ENCODE results near the gene OLFM4.

Gene OLFM4

GRCh38 chr13:53014495-53015443, 13.8 kb upstream of the OLFM4 start:
- no peak for DNase-seq (ENCODE audit: low read depth in 2 of 2)

- no peak for DNase-seq (ENCODE audit: low read depth in 2 of 2)
Measured at GRCh38 chr13:53015971-53016370, 12.6 kb upstream of the OLFM4 start.

DNA sequence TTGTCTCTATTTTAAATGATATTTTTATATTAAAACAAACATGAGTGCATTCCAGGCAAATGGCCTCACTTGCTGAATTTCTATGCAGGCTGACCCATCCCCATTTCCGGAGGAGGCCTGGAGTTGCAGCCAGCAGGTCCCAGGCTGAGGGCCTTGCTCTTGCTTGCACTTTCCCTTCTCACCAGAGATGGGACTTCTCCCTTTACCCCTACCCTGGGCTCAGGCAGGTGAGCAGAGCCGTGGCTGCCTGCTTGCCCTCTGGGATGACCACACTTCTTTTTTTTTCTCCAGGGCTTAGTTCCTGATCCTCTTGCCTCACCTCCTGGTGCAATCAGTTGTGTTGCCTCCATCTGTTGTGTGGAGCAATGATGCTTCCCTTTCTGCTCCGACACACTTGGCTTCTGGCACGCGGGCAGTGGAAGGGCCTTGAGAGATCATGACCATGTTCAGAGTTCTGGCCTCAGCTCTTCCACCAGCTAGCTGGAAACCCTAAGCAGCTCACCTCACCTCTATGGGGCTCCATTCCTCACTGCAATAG, 11.1 kb upstream of the OLFM4 start:
- no peak for DNase-seq (ENCODE audit: low read depth in 2 of 2)

GRCh38 chr13:53018690-53019647, 9.6 kb upstream of the OLFM4 start:
- no peak for DNase-seq (ENCODE audit: low read depth in 2 of 2)

GRCh38 chr13:53020764-53021335, 7.8 kb upstream of the OLFM4 start:
- no peak for DNase-seq (ENCODE audit: low read depth in 2 of 2)

DNA sequence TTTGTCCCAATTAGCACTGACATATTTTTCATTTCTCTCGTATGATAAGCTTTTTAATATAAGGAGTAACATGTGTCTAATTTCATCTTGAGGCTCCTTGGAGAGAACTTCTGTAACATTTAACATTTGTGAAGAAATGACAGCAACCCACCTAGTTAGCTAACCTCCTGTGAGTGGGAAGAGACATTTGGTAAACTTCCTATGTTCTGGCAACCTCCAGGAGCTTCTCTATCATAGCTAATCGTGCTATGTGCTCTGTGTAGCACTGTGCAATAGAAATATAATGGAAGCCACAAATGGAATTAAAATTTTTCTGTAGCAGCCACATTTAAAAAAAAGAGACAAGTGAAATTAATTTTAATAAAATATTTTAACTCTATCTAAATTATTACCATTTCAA, 5.4 kb upstream of the OLFM4 start:
- no peak for DNase-seq (ENCODE audit: low read depth in 2 of 2)

- DNase-seq (ENCODE audit: low read depth in 2 of 2) = no peak
Measured at GRCh38 chr13:53028063-53028462, 550 bp upstream of the OLFM4 start.

DNA sequence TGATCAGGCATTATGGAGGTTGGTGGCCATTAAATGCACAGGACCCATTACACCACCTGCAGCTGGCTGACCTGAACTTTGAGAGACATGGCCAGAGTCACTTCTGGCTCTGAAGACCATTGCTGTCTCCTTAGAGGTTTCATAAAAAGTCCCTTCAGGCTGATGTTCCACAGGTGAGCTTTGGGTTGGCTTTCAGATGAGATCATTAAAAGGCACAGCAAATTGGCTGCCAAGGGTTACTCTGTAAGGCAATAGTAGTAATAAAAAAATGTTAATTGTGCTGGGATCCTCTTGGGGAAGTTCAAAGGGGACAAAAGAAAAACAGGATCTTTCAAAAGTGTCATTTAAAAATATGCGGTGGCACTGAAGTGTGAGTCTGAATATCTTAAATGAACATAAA, 4.2 kb downstream of the OLFM4 start:
- DNase-seq (ENCODE audit: low read depth in 2 of 2) = no peak

DNA sequence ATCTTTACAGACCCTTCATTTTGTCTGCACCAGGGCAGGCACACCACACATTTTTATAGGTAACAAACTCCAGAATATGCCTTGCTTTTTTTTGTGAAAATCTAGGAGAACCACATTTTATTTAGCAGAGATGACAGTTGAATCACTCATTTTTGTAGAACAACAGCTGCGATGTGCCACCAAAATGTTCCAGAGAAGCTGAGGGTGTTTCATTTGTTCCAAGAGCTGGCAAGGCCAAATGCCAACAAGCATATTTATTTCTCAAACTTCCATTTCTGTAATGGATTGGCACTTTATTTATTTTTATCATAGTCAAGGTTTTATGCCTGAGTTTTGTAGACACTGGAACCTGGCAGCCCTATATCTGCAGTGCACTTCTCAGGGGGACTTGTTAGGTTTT, 10.4 kb downstream of the OLFM4 start:
- no peak for DNase-seq (ENCODE audit: low read depth in 2 of 2)

- no peak for DNase-seq (ENCODE audit: low read depth in 2 of 2)
Measured at GRCh38 chr13:53041968-53042516, 13.4 kb downstream of the OLFM4 start.

DNA sequence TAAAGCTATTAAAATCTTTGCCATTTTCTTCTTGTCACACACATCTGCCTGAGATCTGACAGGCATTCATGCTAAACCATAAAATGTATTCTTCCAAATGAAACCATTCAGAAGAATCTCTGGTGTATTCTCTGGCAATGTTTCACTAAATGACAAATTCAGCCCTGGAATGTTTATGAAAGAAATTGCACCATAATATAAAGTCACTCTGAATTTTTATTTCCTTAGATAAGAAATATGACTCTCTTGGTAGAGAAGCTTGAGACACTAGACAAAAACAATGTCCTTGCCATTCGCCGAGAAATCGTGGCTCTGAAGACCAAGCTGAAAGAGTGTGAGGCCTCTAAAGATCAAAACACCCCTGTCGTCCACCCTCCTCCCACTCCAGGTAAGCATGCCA, 14.3 kb downstream of the OLFM4 start:
- DNase-seq (ENCODE audit: low read depth in 2 of 2) = no peak

GRCh38 chr13:53043398-53043797, 14.8 kb downstream of the OLFM4 start:
- no peak for DNase-seq (ENCODE audit: low read depth in 2 of 2)

GRCh38 chr13:53045189-53045588, 16.6 kb downstream of the OLFM4 start:
- peak; percentile 17 to 25 for DNase-seq (ENCODE audit: low read depth in 2 of 2)

DNA sequence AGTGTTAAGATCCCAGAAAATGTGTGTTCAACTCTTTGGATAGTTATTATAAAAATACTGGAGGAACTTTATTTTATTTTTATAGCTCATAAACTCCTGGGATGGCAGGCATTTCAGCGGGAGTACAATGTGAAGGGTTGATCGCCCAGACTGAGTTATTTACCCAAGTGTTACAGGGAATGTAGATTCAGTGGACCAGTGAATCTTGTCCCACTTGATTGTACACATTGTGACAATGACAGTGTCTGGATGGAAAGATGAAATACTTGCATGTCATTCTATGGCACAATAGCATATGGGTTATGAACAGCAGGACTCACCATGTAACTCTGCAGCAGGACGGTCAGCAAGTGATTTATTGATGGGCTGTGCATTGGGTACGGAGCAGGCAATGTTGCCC, 20.3 kb downstream of the OLFM4 start:
- DNase-seq (ENCODE audit: low read depth in 2 of 2) = no peak

DNA sequence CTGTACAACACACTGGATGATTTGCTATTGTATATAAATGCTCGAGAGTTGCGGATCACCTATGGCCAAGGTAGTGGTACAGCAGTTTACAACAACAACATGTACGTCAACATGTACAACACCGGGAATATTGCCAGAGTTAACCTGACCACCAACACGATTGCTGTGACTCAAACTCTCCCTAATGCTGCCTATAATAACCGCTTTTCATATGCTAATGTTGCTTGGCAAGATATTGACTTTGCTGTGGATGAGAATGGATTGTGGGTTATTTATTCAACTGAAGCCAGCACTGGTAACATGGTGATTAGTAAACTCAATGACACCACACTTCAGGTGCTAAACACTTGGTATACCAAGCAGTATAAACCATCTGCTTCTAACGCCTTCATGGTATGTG, 21.5 kb downstream of the OLFM4 start:
- no peak for DNase-seq (ENCODE audit: low read depth in 2 of 2)

DNA sequence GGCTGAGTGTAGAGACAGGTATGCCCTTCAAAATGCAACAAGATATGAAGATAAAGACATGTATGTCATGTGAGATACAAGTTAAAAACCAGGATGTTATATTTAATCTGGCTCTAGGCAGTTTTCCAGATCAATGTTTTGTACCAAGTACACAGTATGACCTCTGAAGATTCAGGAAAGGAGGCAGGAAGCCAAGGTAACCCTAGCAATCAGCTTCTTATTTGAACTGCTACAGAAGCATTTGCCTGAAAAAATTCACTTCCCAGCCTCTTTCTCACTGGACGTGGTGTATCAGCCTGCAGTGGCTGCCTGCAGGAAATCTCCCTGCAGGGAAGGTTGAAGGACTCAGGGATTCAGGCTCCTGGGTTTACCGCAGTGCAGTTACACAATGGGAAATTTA, 24.1 kb downstream of the OLFM4 start:
- DNase-seq (ENCODE audit: low read depth in 2 of 2) = no peak

DNA sequence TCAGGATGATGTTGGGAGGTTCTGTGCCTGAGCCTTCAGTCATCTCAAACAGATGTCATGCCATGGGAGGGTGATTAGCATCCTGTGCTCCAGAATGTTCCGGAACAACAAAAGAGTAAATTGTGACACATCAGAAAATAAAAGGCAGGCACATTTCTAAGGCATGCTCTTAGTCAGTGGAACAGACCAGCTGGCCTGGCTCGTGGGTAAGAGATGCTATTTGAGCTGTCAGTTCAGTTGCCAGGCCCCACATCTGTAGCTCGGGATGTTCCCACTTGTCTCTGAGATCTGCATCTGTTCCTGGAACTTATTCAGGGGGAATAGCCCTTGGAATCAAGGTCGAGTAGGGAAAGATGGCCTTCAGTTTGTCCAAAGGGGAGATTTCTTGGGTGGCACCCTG, 26.0 kb downstream of the OLFM4 start:
- no peak for DNase-seq (ENCODE audit: low read depth in 2 of 2)

GRCh38 chr13:53058065-53058679, 29.6 kb downstream of the OLFM4 start:
- no peak for DNase-seq (ENCODE audit: low read depth in 2 of 2)

DNA sequence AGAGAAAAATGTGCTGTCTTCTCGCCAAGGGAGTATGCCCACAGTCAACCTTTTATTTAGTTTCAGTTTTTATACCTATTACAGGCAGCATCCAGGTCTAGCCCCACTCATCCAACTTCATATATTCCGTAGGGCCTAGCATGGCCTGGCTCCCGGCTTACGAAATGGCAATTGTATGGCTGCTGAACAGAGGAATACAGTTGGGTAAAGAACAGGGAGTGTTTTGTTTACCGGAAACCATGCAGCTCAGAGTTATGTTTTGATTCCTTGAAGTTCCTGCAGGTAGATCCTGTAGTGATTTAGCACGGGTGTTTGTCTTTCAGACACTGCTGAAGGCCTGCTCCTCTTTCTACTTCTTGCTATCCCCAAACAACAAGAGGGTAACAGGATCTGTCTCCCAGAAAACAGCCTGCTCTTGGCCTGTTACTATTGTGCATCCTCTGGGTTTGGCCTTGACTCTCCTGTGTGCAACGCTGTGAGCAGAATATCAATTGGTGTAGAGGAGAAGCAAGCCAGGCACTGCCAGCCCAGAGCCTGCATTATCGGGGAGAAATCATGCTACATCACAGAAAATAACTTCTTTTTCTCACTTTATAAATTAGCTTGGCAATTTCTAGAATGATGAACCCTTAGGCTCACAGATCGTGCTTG, 32.4 kb downstream of the OLFM4 start:
- no peak for DNase-seq (ENCODE audit: low read depth in 2 of 2)

DNA sequence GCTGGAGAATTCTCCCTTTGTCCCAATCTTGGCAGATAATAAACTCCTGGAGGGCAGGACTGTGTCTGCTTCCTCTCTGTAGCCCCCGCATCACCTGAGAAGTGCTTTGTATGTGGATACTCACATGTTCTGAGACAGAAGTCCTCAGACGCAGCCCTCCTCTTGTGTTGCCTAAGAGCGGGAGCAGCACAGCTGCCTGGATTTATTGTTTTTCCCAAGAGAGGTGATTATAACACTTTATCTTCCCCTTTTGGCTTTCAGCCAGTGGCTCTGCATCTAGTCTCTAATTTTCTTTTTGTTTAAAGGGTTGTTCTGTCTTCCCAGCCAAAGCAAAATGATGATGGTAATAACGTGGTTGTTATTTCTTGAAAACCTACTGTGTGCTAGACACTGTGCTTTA, 36.1 kb downstream of the OLFM4 start:
- DNase-seq (ENCODE audit: low read depth in 2 of 2) = no peak

DNA sequence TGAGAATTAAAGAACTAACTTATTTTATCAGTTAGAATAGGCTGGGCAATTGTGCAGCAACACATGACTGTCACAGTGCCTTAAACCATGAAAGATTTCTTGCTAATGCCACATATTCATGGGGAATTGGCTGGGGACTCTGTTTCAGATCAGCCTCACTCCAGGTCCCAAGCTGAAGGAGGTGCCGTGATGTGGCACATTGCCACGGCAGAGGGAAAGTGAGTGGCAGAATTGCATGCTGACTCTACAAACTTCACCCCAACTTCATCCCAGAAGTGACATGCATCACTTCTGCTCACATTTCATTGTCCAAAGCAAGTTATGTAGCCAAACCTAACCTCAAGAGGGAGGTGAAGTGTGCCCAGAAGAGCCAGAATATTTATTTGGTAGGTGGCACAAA, 37.8 kb downstream of the OLFM4 start:
- DNase-seq (ENCODE audit: low read depth in 2 of 2) = no peak

All from fibroblast of skin of left biceps (primary cell).